GM12801 (cell line): Measurements from ENCODE around the gene EXPH5.

ENCODE experiments used
- TF ChIP-seq, protein P1 (sequence below): IDR thresholded peaks from one replicate; pipeline ENCODE4 v1.5.1; 2011; ENCODE audit warnings: control low read depth; ENCODE audit not compliant: insufficient read length; ENCODE audit errors: extremely low read depth

Gene EXPH5

DNA sequence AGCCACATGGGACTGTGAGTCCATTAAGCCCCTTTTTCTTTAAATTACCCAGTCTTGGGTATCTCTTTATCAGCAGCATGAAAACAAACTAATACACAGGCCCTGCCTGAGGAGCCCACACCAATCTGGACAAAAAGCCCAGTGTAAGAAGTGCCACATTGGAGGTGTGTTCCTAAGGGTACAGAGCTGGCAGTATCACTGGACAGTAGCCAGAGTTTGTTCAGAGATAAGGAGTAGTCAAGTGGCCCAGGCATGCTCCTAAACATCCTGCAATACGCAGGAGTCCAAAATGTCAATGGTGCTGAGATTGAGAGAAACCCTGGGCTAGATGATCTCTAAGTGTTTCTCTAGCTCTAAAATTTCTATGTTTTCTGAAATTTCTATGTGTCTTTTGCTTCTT lies 68.4 kb downstream of the EXPH5 start:
- TF ChIP-seq, protein P1, sequence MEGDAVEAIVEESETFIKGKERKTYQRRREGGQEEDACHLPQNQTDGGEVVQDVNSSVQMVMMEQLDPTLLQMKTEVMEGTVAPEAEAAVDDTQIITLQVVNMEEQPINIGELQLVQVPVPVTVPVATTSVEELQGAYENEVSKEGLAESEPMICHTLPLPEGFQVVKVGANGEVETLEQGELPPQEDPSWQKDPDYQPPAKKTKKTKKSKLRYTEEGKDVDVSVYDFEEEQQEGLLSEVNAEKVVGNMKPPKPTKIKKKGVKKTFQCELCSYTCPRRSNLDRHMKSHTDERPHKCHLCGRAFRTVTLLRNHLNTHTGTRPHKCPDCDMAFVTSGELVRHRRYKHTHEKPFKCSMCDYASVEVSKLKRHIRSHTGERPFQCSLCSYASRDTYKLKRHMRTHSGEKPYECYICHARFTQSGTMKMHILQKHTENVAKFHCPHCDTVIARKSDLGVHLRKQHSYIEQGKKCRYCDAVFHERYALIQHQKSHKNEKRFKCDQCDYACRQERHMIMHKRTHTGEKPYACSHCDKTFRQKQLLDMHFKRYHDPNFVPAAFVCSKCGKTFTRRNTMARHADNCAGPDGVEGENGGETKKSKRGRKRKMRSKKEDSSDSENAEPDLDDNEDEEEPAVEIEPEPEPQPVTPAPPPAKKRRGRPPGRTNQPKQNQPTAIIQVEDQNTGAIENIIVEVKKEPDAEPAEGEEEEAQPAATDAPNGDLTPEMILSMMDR, result no peak

DNA sequence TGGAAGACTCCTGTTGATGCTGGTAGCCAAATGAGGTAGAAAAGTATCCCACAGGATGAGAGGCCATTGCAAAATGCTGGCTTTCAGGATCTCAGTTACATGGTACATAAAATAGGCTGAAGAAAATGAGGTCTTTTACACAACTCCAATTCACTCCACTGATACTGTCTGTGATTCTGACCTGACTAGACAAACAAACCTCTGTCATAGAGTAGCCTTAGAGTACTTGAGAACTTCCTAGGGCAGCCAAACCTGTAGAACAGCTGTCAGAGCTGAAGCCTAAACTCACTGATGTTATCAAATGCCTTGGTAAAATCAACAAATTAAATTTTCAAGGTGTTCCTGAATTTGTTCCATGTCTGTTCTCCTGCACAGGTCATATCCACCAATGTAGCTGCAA lies 69.1 kb downstream of the EXPH5 start:
- TF ChIP-seq, protein P1, result no peak

GRCh38 chr11:108522318-108522717 lies 71.2 kb downstream of the EXPH5 start:
- TF ChIP-seq, protein P1, result no peak

- TF ChIP-seq, protein P1, result no peak
Measured at GRCh38 chr11:108518581-108518980, 75.0 kb downstream of the EXPH5 start.

GRCh38 chr11:108516125-108516524 lies 77.4 kb downstream of the EXPH5 start:
- TF ChIP-seq, protein P1, result no peak

GRCh38 chr11:108512708-108513107 lies 80.9 kb downstream of the EXPH5 start:
- TF ChIP-seq, protein P1, result no peak

DNA sequence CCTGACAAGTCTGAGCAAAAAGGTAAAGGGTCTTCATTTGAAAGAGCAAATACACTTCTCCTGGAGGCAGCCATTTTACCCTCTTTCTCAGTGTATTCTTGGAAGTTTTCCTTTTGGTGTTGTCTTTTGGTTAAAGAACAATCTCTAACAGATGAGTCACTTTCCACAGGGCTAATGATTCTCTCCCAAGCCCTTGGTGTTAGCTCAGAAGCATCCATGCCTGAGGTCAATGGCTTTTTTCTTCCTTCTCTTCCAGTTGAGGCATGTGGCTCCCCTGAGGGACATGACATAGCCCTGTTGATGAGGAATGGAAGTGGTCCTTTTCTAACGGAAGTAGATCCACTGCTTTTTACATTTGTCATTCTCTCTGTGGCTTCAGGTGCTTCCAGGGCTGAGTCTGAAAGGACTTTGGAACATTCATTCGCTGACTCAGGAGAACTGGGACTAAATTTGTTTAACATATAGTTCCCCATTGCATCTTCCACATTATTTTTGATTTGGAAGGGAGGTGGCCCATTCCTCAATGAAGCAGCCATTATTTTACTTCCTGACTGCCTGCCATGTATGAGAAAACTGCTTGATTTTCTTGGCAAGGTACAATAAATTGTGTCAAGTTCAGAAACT lies 81.6 kb downstream of the EXPH5 start:
- TF ChIP-seq, protein P1, result no peak
